Pancreas (tissue), 10 donors: ENCODE results near the gene FAM200A. TPM values are rescaled to one million over a fixed set of nuclear protein-coding genes. Genes with fewer than 3 reads are reported as not detected.
"Not testable (repeated sequence)": the region's sequence is repeated elsewhere in the genome, so short reads cannot be mapped to it uniquely, and the experiment has no call there.

Source experiments
- ATAC-seq, 4 donors: fragments of 200-7000 bp; cut with Tn5 transposase; one replicate each; pipeline versions ENCODE4 v1.8.0 to v1.9.1; 2020; ENCODE audit warnings: mild to moderate bottlenecking in 4 of 4, moderate library complexity in 4 of 4
- DNase-seq, 6 donors: peaks; one replicate each; pipeline ENCODE4 v3.0.0-alpha.2; 2020
- FAIRE-seq: peaks from 2 replicates; lab custom pipeline; 2012; peaks lifted over from hg19 to GRCh38; lab: Jason Lieb, UNC
- H3K27ac ChIP-seq, 4 donors: fragments of 200-600 bp; sonication (generic); 1 replicate in 3 of 4; 2 replicates in 1 of 4; pipeline versions ENCODE4 v1.5.0 to v1.8.0; 2020
- H3K27me3 ChIP-seq, 4 donors: fragments of 200-600 bp; one replicate each; pipeline ENCODE4 v1.8.0; 2021
- H3K36me3 ChIP-seq, 3 donors: fragments of 200-600 bp; sonication (generic) in 1 of 3; one replicate each; pipeline versions ENCODE4 v1.5.0 to v1.8.0; 2020 to 2021
- H3K4me1 ChIP-seq, 3 donors: fragments of 200-600 bp; one replicate each; pipeline ENCODE4 v1.8.0; 2021
- H3K4me3 ChIP-seq, 4 donors: fragments of 200-600 bp; sonication (generic) in 2 of 4; one replicate each; pipeline versions ENCODE4 v1.5.0 to v1.8.0; 2020 to 2021
- H3K9me3 ChIP-seq, 4 donors: fragments of 200-600 bp; one replicate each; pipeline ENCODE4 v1.8.0; 2021
- CTCF ChIP-seq, 4 donors: fragments of 200-600 bp; sonication (generic) in 3 of 4; IDR thresholded peaks; one replicate each; pipeline versions ENCODE4 v1.5.0 to v1.8.0; 2021; ENCODE audit warnings: antibody characterized with exemption in 4 of 4
- WGBS, 2 donors: extraction: QIAGEN DNeasy Blood & Tissue Kit; methylation state at CpG; one replicate each; pipeline ENCODE4 v1.1.7; 2013; 5-methylcytosine and 5-hydroxymethylcytosine counted together
- intact Hi-C, 3 donors: fragments of 100-400 bp; cut with DNase I; formaldehyde crosslinking; loops; one replicate each; pipeline versions ENCODE4 v1.11.1 to v1.14.2; 2022
- polyA plus RNA-seq, 2 donors: library from polyadenylated mRNA; stranded (reverse); fragments of 200-250 nt; gene quantifications; one replicate each; pipeline ENCODE4 v1.2.3, GENCODE V29; 2013
- total RNA-seq, 6 donors: library from RNA; stranded (reverse); fragmentation: NEBNext Ultra II Directional in 4 of 6; extraction: Animal tissue kit (Norgen Biotek cat#: 25700) in 4 of 6; gene quantifications; one replicate each; pipeline versions ENCODE4 v1.2.1 to v1.2.4, GENCODE V29; 2021 to 2023
- donor health status: healthy with polysubstance abuse.
- donor health status: DM: no; HTN: no; CAD: no; lungs with moderate emphysema.
- donor health status: DM: no; HTN: no; CAD: no.
- donor health status: control.
- donor health status: control.
- donor health status: Bipolar disorder and iron deficiency.
- donor health status: DM: yes; HTN: yes; CAD: no.
- donor health status: DM: no; HTN: no; CAD: no.
- donor health status: DM: no; HTN: no; CAD: no.
- donor health status: DM: yes; HTN: yes; CAD: no.

Gene FAM200A
- total and polyA plus RNA-seq, 8 donors: 1.7 to 4.3 (median 2.4) TPM

GRCh38 chr7:99504603-99505323 is 47.2 kb downstream of the FAM200A start, which contains the start of gene ZKSCAN5:
Gene ZKSCAN5, plus strand, starts transcription at chr7:99504662. Its CDS starts 1,383 bp downstream, at chr7:99506045.
- Histone ChIP-seq H3K9me3 (no peaks in the 10 kb centered on the region), H3K27me3 (no peaks in the 10 kb centered on the region), H3K36me3 (no peaks in the 10 kb centered on the region), H3K27ac (peak within 1 kb of the TSS; percentile 70 to 93 (median 80)), H3K4me1 (peaks cover 10 to 25% (median 13%) of the 10 kb centered on the region in 3 donors), H3K4me3 (peak within 1 kb of the TSS; percentile 66 to 83 (median 74))
- peak; percentile 91 to 96 (median 92) for ATAC-seq
- 1% methylated on average over 50 to 53 of the region's 53 CpGs for WGBS, 2 donors
- no peak for TF ChIP-seq CTCF (IDR thresholded peaks at IDR 0.05)
- intact Hi-C loops: no loop called here
- peak; percentile 98 to 99 (median 98) for DNase-seq
- no peak for FAIRE-seq

- DNase-seq (no peak), FAIRE-seq (no peak), ATAC-seq (no peak)
- Histone ChIP-seq H3K4me1 (peaks cover 10 to 25% (median 13%) of the 10 kb centered on the region in 3 donors), H3K36me3 (no peaks in the 10 kb centered on the region), H3K27ac (peak overlapping the region; percentile 70 to 93 (median 80)), H3K4me3 (peak overlapping the region; percentile 66 to 83 (median 74)), H3K27me3 (no peaks in the 10 kb centered on the region), H3K9me3 (no peaks in the 10 kb centered on the region)
- TF ChIP-seq CTCF (IDR thresholded peaks at IDR 0.05): no peak
- 5 to 6% methylated on average over 19 of the region's 19 CpGs for WGBS, 2 donors
- intact Hi-C loops: no loop called here
Measured at GRCh38 chr7:99504281-99504602, 47.7 kb downstream of the FAM200A start.

- H3K27me3 ChIP-seq, H3K9me3 ChIP-seq, H3K4me3 ChIP-seq, ATAC-seq, DNase-seq, H3K36me3 ChIP-seq, intact Hi-C loops, FAIRE-seq, H3K27ac ChIP-seq: not testable (repeated sequence)
- 91 to 92% methylated on average over 12 of the region's 12 CpGs for WGBS, 2 donors
- peaks cover 6 to 22% (median 22%) of the 10 kb centered on the region in 3 donors for H3K4me1 ChIP-seq
Measured at GRCh38 chr7:99501236-99501635, 50.7 kb downstream of the FAM200A start.

GRCh38 chr7:99500637-99501009 is 51.3 kb downstream of the FAM200A start:
- WGBS, 2 donors: 41 to 42% methylated on average over 16 of the region's 16 CpGs
- intact Hi-C loops: no loop called here
- no peak for FAIRE-seq
- TF ChIP-seq CTCF (IDR thresholded peaks at IDR 0.05): no peak
- H3K27ac ChIP-seq: peak overlapping the region; percentile 75 to 92 (median 86)
- H3K36me3 ChIP-seq: peaks cover 0 to 3% (median 0%) of the 10 kb centered on the region in 3 donors
- H3K4me3 ChIP-seq: peak overlapping the region; percentile 70 to 82 (median 82)
- no peaks in the 10 kb centered on the region for H3K9me3 ChIP-seq
- H3K27me3 ChIP-seq: no peaks in the 10 kb centered on the region
- no peak for ATAC-seq
- H3K4me1 ChIP-seq: peaks cover 2 to 16% (median 16%) of the 10 kb centered on the region in 3 donors
- no peak for DNase-seq

- Histone ChIP-seq H3K36me3 (peaks cover 0 to 3% (median 0%) of the 10 kb centered on the region in 3 donors), H3K4me1 (peaks cover 0 to 15% (median 13%) of the 10 kb centered on the region in 3 donors), H3K9me3 (no peaks in the 10 kb centered on the region), H3K27ac (peak within 1 kb of the TSS; percentile 75 to 92 (median 86)), H3K4me3 (peak within 1 kb of the TSS; percentile 70 to 82 (median 82)), H3K27me3 (no peaks in the 10 kb centered on the region)
- intact Hi-C loops: no loop called here
- TF ChIP-seq CTCF (IDR thresholded peaks at IDR 0.05): no peak
- ATAC-seq (peak; percentile 57 to 77 (median 72)), FAIRE-seq (no peak), DNase-seq (peak; percentile 80 to 92 (median 88))
- 0 to 1% methylated on average over 67 to 68 of the region's 68 CpGs for WGBS, 2 donors
Measured at GRCh38 chr7:99499721-99500636, 51.9 kb downstream of the FAM200A start, which contains the start of gene ZNF394. Gene ZNF394, minus strand, starts transcription at chr7:99500281. Its CDS starts 188 bp downstream, at chr7:99500093.
